Muscle layer of duodenum (tissue), 2 donors: Measurements from ENCODE around the gene ABCF1.

Source experiments
- H3K27ac ChIP-seq: one replicate; pipeline ENCODE4 v1.7.0; 2013; ENCODE audit warnings: mild to moderate bottlenecking, low read length
- H3K27me3 ChIP-seq: one replicate; pipeline ENCODE4 v1.7.0; 2013; ENCODE audit warnings: low read depth, mild to moderate bottlenecking, control low read depth, low read length
- H3K36me3 ChIP-seq, 2 donors: one replicate each; pipeline ENCODE4 v1.7.0; 2013; ENCODE audit warnings: low read length in 2 of 2, control low read depth in 1 of 2, mild to moderate bottlenecking in 1 of 2; ENCODE audit not compliant: insufficient read depth in 2 of 2, control insufficient read depth in 1 of 2
- H3K4me1 ChIP-seq, 2 donors: one replicate each; pipeline ENCODE4 v1.7.0; 2013; ENCODE audit warnings: low read length in 2 of 2, mild to moderate bottlenecking in 2 of 2, control low read depth in 1 of 2, moderate library complexity in 1 of 2; ENCODE audit not compliant: insufficient read depth in 2 of 2, control insufficient read depth in 1 of 2
- H3K4me3 ChIP-seq, 2 donors: one replicate each; pipeline ENCODE4 v1.7.0; 2013; ENCODE audit warnings: low read length in 2 of 2, low read depth in 1 of 2, mild to moderate bottlenecking in 1 of 2
- H3K9me3 ChIP-seq, 2 donors: one replicate each; pipeline ENCODE4 v1.7.0; 2013; ENCODE audit warnings: low read length in 2 of 2, control low read depth in 1 of 2, mild to moderate bottlenecking in 1 of 2; ENCODE audit not compliant: control insufficient read depth in 1 of 2
- donor health status: healthy.

Gene ABCF1

DNA sequence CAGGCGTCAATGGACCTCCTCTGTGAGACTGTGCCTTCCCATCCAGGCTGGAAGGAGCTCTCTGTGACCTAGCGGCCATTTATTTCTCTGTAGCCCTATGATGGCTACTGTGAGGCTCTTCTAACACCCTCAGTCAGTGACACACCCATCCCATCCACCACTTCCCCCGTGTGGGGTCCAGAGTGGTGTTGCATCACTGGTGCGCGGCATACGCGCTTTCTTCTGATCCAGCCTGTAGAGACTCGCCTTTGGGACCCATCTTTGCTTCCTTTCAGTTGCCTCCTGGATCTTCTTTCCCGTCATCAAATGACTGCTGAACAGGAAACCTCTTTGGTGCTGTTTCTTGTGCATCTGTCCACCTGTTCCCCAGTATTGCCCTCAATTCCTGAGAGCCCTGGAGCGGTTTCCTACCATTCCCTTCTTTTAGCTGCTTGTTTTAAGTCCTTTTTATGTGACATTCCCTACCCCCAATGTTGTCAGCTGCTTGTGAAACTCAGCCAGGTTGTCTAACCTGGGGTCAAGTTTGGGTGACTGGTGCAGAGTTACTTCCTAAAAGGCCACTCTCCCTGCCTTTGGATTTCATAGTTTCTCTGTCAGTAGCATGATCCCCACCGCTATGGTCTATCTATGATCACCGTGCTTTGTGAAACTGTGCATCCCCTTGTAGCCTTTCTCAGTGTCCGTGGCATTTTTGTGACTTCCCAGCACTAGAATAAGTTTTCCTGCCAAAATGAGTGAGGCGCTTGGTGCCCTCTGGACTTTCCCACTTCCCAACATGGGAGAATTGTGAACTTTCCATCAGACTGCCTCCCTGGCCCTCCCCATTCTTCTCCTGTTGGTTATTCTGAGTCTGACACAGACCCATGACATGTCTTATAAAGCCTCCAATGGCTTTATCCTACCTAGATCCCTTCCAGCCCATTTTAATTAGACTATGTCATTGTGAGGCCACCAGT is 8.5 kb upstream of the ABCF1 start:
- Histone ChIP-seq H3K27ac (no peak overlapping the region), H3K4me1 (peaks cover 5 to 8% of the 10 kb centered on the region in 2 donors), H3K4me3 (no peak overlapping the region), H3K36me3 (peaks cover 18% of the 10 kb centered on the region in 2 donors), H3K9me3 (no peaks in the 10 kb centered on the region), H3K27me3 (no peaks in the 10 kb centered on the region)

DNA sequence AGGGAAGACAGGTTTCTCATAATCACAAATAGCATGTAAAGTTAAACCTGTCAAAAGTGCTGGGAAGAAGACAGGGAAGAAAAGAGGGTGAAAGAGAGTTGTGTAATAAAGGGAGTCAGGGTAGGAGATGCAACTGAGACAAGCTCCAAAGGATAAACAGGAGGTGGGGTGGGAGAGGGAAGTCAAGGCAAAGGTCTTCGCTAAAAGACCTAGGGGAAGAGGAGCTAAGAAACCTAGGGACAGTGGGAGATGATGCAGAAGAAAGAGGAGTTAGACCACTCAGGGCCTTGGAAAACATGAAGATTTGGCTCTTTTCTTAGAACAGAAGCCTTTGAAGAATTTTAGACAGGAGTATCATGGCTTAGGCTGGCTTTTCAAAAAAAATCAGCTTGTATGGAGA is 7.1 kb upstream of the ABCF1 start:
- Histone ChIP-seq H3K4me1 (no peaks in the 10 kb centered on the region), H3K36me3 (peaks cover 18% of the 10 kb centered on the region in 2 donors), H3K9me3 (no peaks in the 10 kb centered on the region), H3K27me3 (no peaks in the 10 kb centered on the region), H3K27ac (no peak overlapping the region), H3K4me3 (no peak overlapping the region)

DNA sequence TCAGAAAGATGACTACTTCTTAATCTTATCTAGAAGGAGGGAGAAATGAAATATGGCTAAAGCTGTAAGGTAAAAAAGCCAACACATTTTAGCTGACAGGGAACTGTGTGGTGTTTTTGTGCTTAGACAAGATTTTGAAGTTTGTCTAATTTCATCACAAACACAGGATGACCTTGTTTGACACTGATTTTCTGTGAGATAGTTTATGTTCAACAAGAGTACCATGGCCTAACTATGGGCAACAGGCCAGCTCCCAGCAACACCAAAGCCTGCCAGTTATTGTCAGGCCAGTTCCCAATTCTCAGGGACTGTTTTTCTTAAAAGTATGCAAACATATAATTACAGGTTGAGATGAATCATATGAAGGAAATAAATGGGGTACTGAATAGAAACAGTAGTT is 5.5 kb upstream of the ABCF1 start:
- Histone ChIP-seq H3K4me1 (peaks cover 3 to 7% of the 10 kb centered on the region in 2 donors), H3K27ac (no peak overlapping the region), H3K9me3 (no peaks in the 10 kb centered on the region), H3K27me3 (no peaks in the 10 kb centered on the region), H3K36me3 (peaks cover 18% of the 10 kb centered on the region in 2 donors), H3K4me3 (no peak overlapping the region)

DNA sequence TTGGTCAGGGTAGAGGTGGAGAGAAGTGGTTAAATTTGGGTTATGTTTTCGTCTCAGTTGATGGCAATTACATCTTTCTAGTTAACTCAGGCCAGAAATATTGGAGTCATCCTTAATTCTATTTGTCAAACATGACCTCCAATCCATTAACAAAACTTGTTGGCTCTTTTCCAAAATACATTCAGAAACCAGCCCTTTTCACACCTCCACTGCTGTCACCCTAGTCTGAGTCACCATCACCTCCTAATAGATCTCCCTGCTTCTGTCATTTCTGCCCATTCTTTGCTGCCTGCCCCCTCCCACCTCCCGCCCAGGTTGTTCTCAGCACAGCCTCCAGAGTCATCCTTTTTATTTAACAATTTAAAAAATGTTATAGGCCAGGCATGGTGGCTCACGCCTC is 3.0 kb upstream of the ABCF1 start:
- Histone ChIP-seq H3K27ac (no peak overlapping the region), H3K4me3 (no peak overlapping the region), H3K27me3 (no peaks in the 10 kb centered on the region)

DNA sequence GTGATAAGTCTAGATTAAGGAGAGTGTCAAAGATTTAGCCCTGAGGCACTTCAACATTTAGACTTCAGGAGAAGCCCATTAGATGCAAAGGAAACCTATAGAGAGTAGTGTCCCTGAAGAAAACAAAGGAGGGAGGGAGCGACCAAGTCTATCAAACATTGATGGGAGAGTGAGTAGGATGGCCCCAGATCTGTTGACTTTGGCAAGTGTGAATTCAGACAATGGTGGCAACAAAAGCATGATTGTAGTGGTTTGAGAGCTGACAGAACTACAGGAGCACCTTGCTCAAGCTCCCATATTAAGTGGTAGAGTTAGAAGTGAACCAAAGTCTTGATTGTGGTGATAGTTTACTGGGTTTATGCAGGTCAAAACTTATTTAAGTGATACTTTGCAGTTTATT is 979 bp upstream of the ABCF1 start:
- H3K9me3 ChIP-seq, result no peaks in the 10 kb centered on the region
- H3K36me3 ChIP-seq, result peaks cover 0 to under 1% of the 10 kb centered on the region in 2 donors
- H3K27me3 ChIP-seq, result no peaks in the 10 kb centered on the region
- peak overlapping the region; percentile 91 for H3K27ac ChIP-seq
- H3K4me1 ChIP-seq, result peaks cover 9 to 29% of the 10 kb centered on the region in 2 donors
- H3K4me3 ChIP-seq, result peak overlapping the region; percentile 74 to 90

More for the DNA sequence above, 3.0 kb upstream of the ABCF1 start:
- H3K9me3 ChIP-seq, result no peaks in the 10 kb centered on the region
- peaks cover under 1 to 2% of the 10 kb centered on the region in 2 donors for H3K36me3 ChIP-seq
- peaks cover 9 to 23% of the 10 kb centered on the region in 2 donors for H3K4me1 ChIP-seq

GRCh38 chr6:30570740-30571074 is 535 bp upstream of the ABCF1 start:
- Histone ChIP-seq H3K27ac (peak overlapping the region; percentile 91), H3K9me3 (no peaks in the 10 kb centered on the region), H3K27me3 (no peaks in the 10 kb centered on the region), H3K4me1 (peaks cover 9 to 29% of the 10 kb centered on the region in 2 donors), H3K36me3 (peaks cover 0 to 5% of the 10 kb centered on the region in 2 donors), H3K4me3 (peak overlapping the region; percentile 74 to 90)

DNA sequence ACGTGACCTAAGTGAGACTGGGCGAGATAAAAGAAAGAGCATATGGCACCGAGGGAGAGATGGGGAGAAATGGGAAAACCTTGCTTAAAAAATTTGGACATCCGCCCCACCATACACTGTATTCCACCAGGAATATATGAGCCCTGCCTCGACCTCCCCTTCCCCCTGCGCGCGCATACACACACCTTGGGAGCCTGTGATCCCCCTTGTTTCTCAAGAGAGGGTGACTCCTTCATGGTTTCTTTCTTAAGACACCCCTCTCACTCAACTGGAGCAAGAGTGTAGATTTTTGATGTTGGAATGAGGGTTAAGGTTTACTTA is 480 bp downstream of the ABCF1 start:
- no peaks in the 10 kb centered on the region for H3K27me3 ChIP-seq
- no peaks in the 10 kb centered on the region for H3K9me3 ChIP-seq
- H3K36me3 ChIP-seq, result peaks cover 2 to 9% of the 10 kb centered on the region in 2 donors
- H3K27ac ChIP-seq, result peak overlapping the region; percentile 92
- peak overlapping the region; percentile 74 to 90 for H3K4me3 ChIP-seq
- H3K4me1 ChIP-seq, result peaks cover 9 to 29% of the 10 kb centered on the region in 2 donors

- Histone ChIP-seq H3K36me3 (peaks cover 6 to 13% of the 10 kb centered on the region in 2 donors), H3K27me3 (no peaks in the 10 kb centered on the region), H3K27ac (peak overlapping the region; percentile 92), H3K4me3 (peak overlapping the region; percentile 74 to 90), H3K4me1 (peaks cover 9 to 29% of the 10 kb centered on the region in 2 donors), H3K9me3 (no peaks in the 10 kb centered on the region)
These were observed 906 bp downstream of the ABCF1 start for GRCh38 chr6:30572148-30572547.

DNA sequence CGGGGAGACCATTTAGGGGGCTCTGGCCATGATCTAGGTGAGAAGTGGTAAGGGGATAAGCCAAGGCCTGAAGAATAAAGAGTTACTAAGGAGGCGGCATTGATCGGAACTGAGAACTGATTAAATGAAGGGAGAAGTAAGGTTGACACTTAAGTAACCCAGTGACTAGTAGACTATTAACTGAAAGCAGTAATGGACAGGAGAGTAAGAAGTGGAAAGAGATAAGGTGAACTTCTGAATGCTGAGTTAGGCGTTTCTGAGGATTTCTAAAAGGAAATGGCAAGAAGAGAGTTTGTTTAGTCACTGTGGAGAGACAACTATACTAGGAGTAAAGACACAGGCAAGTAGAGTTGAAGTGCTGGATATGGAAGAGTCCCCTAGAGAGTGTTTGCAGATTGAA is 1.9 kb downstream of the ABCF1 start:
- H3K4me1 ChIP-seq, result peaks cover 9 to 29% of the 10 kb centered on the region in 2 donors
- H3K9me3 ChIP-seq, result no peaks in the 10 kb centered on the region
- H3K4me3 ChIP-seq, result no peak overlapping the region
- peaks cover 16 to 22% of the 10 kb centered on the region in 2 donors for H3K36me3 ChIP-seq
- H3K27ac ChIP-seq, result no peak overlapping the region
- H3K27me3 ChIP-seq, result no peaks in the 10 kb centered on the region

DNA sequence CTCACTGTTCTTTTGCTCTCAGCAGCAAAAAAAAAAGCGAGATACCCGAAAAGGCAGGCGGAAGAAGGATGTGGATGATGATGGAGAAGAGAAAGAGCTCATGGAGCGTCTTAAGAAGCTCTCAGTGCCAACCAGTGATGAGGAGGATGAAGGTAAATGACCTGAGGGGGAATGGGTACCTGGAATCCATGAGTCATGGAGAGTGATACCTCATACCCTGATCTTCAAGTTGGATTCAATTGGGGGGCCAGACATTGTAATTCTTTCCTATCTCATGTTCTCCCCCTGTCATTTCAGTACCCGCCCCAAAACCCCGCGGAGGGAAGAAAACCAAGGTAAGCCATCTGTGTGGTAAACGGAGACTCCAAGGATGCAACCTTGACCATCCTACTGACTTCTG is 6.8 kb downstream of the ABCF1 start:
- Histone ChIP-seq H3K36me3 (peaks cover 50 to 70% of the 10 kb centered on the region in 2 donors), H3K9me3 (no peaks in the 10 kb centered on the region), H3K4me1 (peaks cover 0 to 8% of the 10 kb centered on the region in 2 donors), H3K27me3 (no peaks in the 10 kb centered on the region), H3K27ac (no peak overlapping the region), H3K4me3 (no peak overlapping the region)

DNA sequence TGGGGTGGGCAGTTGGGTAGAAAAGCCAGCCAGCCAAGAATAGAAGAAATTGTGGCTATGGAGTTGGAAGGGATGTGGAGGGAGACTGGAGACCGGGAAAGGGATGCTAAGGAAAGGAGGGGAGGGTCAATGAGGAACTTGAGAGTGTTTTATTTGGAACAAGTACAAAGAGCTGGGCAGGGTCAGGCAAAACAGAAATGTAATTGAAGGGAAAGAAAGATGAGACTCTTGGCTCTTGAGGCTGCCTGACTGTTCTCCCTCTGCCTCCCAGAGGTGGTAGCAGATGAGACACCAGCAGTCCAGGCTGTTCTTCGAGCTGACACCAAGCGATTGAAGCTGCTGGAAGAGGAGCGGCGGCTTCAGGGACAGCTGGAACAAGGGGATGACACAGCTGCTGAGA is 12.7 kb downstream of the ABCF1 start:
- peaks cover 69 to 95% of the 10 kb centered on the region in 2 donors for H3K36me3 ChIP-seq

More for the DNA sequence above, 12.7 kb downstream of the ABCF1 start:
- H3K4me3 ChIP-seq, result no peak overlapping the region
- no peak overlapping the region for H3K27ac ChIP-seq
- no peaks in the 10 kb centered on the region for H3K9me3 ChIP-seq
- no peaks in the 10 kb centered on the region for H3K27me3 ChIP-seq
- H3K4me1 ChIP-seq, result no peaks in the 10 kb centered on the region
